Sigmoid colon (tissue), 7 donors: ENCODE measurements around the gene PRSS58. TPM values are rescaled to one million over a fixed set of nuclear protein-coding genes. Genes with fewer than 3 reads are reported as not detected.

ENCODE experiments used
- DNase-seq: peaks from one replicate; pipeline ENCODE4 v3.0.0-alpha.2; 2019
- H3K27ac ChIP-seq, 4 donors: fragments of 200-600 bp; sonication (generic); one replicate each; pipeline ENCODE4 v1.5.1; 2016 to 2019; ENCODE audit warnings: mild to moderate bottlenecking in 1 of 4
- H3K27me3 ChIP-seq, 3 donors: fragments of 200-600 bp; sonication (generic); one replicate each; pipeline ENCODE4 v1.5.1; 2019; ENCODE audit warnings: mild to moderate bottlenecking in 1 of 3
- H3K36me3 ChIP-seq, 4 donors: fragments of 200-600 bp; sonication (generic); one replicate each; pipeline ENCODE4 v1.5.1; 2016 to 2019
- H3K4me1 ChIP-seq, 4 donors: fragments of 200-600 bp; sonication (generic); one replicate each; pipeline ENCODE4 v1.5.1; 2017 to 2019
- H3K4me3 ChIP-seq, 4 donors: fragments of 200-600 bp; sonication (generic); one replicate each; pipeline ENCODE4 v1.5.1; 2017 to 2019; ENCODE audit warnings: mild to moderate bottlenecking in 2 of 4, moderate library complexity in 1 of 4
- H3K9me3 ChIP-seq, 4 donors: fragments of 200-600 bp in 3 of 4; sonication (generic) in 3 of 4; one replicate each; pipeline versions ENCODE4 v1.5.1 to v1.6.1; 2013 to 2019
- EP300 ChIP-seq, 4 donors: sonication (generic); formaldehyde crosslinking; IDR thresholded peaks; one replicate each; pipeline ENCODE4 v1.6.1; 2017; ENCODE audit warnings: antibody characterized with exemption in 4 of 4
- POLR2A ChIP-seq, 2 donors: fragments of 450-650 bp; IDR thresholded peaks; one replicate each; pipeline ENCODE4 v1.6.1; 2016; ENCODE audit warnings: antibody characterized with exemption in 2 of 2, mild to moderate bottlenecking in 2 of 2, moderate library complexity in 2 of 2
- POLR2AphosphoS5 ChIP-seq, 4 donors: sonication (generic); formaldehyde crosslinking; IDR thresholded peaks; one replicate each; pipeline ENCODE4 v1.6.1; 2017; ENCODE audit warnings: antibody characterized with exemption in 4 of 4
- WGBS, 2 donors: extraction: QIAGEN DNeasy Blood & Tissue Kit; methylation state at CpG; one replicate each; pipeline ENCODE4 v1.1.7; 2013; 5-methylcytosine and 5-hydroxymethylcytosine counted together
- intact Hi-C: fragments of 100-400 bp; cut with DNase I; formaldehyde crosslinking; loops from one replicate; pipeline ENCODE4 v1.15.1; 2023
- polyA plus RNA-seq, 3 donors: library from polyadenylated mRNA; stranded (reverse); fragments of 200-250 nt; gene quantifications; one replicate each; pipeline ENCODE4 v1.2.3, GENCODE V29; 2013
- total RNA-seq, 4 donors: library from RNA; depleted of rRNA; stranded (reverse); fragments of >200 nt; gene quantifications; one replicate each; pipeline ENCODE4 v1.1.0, GENCODE V29; 2016
- TF ChIP-seq, protein P1 (sequence below), 4 experiments: fragments of 450-650 bp in 3 of 4; fragments of 200-600 bp in 1 of 4; IDR thresholded peaks; one replicate each; pipeline ENCODE4 v1.5.1; 2016 to 2019; ENCODE audit warnings: antibody characterized with exemption in 4 of 4, mild to moderate bottlenecking in 3 of 4, moderate library complexity in 2 of 4
- donor health status: healthy with polysubstance abuse.
- donor health status: Bipolar disorder and iron deficiency.
- donor health status: healthy.

The PRSS58 gene, protein sequence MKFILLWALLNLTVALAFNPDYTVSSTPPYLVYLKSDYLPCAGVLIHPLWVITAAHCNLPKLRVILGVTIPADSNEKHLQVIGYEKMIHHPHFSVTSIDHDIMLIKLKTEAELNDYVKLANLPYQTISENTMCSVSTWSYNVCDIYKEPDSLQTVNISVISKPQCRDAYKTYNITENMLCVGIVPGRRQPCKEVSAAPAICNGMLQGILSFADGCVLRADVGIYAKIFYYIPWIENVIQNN
- total RNA-seq, result not detected
- not detected for polyA plus RNA-seq

DNA sequence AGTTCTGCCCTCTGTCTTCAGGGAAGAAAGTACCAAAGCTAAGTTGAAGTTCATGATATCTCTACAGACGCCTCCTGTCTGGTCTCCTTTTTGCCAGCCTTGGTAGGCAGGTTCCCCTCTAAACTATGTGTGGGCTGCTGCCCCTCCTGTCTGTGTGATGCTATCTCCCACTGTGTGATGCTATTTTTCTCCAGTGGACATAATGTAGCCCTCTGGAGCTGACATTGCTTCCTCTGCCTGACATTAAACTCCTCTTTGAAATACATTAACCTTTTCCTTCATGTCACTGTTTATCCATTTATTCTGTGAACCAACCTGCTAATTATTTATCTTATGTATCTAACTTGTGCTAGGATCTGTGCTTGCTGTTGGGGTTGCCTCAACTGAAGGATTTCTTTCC is at the start of gene PRSS58:
TSS of gene PRSS58 (minus strand) at position 101 of the 400 bp plus-strand sequence. CDS start 351 bp downstream, outside the sequence.
- no peak within 1 kb of the TSS for H3K27ac ChIP-seq
- H3K36me3 ChIP-seq, result no peaks in the 10 kb centered on the region
- TF ChIP-seq, protein P1, sequence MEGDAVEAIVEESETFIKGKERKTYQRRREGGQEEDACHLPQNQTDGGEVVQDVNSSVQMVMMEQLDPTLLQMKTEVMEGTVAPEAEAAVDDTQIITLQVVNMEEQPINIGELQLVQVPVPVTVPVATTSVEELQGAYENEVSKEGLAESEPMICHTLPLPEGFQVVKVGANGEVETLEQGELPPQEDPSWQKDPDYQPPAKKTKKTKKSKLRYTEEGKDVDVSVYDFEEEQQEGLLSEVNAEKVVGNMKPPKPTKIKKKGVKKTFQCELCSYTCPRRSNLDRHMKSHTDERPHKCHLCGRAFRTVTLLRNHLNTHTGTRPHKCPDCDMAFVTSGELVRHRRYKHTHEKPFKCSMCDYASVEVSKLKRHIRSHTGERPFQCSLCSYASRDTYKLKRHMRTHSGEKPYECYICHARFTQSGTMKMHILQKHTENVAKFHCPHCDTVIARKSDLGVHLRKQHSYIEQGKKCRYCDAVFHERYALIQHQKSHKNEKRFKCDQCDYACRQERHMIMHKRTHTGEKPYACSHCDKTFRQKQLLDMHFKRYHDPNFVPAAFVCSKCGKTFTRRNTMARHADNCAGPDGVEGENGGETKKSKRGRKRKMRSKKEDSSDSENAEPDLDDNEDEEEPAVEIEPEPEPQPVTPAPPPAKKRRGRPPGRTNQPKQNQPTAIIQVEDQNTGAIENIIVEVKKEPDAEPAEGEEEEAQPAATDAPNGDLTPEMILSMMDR (IDR thresholded peaks at IDR 0.05), result no peak
- TF ChIP-seq EP300 (IDR thresholded peaks at IDR 0.05), result no peak
- TF ChIP-seq POLR2AphosphoS5 (IDR thresholded peaks at IDR 0.05), result no peak
- no peak for TF ChIP-seq POLR2A (IDR thresholded peaks at IDR 0.05)
- H3K4me1 ChIP-seq, result no peaks in the 10 kb centered on the region
- no peak within 1 kb of the TSS for H3K4me3 ChIP-seq
- no peaks in the 10 kb centered on the region for H3K27me3 ChIP-seq
- intact Hi-C loops, result no loop called here
- WGBS, 2 donors, result 53 to 89% methylated on average over 1 of the region's 1 CpG
- no peaks in the 10 kb centered on the region for H3K9me3 ChIP-seq
- no peak for DNase-seq

DNA sequence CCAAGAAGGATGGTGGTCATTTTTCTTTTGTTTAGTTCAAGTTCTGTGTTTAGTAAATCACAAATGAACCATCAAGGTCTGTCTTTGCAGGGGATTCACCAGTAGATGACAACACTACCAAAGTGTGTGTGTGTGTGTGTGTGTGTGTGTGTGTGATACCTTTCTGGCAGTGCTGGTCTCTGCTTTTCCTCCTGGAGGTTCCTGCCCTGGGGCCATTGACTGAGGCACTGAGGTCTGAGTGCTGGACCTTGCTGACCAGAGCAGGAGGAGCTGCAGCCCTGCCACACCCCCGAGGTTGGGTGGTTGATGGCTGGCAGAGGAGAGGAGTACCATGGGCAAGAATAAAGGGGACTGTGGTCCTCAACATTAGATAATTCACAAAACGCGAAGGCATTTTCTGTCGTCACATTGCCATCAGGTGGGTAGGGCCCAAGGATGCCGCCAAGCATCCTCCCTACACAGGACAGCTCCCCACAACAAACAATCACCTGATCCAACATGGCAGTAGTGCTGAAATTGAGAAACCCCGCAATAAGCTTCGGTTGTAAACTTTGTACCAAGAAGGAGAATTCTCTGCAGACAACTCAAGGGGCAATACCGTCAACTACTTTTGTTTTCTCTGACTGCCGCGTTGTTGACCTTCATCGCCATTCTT is 49.5 kb upstream of the PRSS58 start:
- Histone ChIP-seq H3K4me3 (no peak overlapping the region), H3K4me1 (no peaks in the 10 kb centered on the region), H3K27me3 (no peaks in the 10 kb centered on the region), H3K27ac (no peak overlapping the region), H3K36me3 (no peaks in the 10 kb centered on the region), H3K9me3 (no peaks in the 10 kb centered on the region)
- WGBS, 2 donors, result 74 to 76% methylated on average over 11 of the region's 11 CpGs
- intact Hi-C loops, result no loop called here
- no peak for TF ChIP-seq EP300 (IDR thresholded peaks at IDR 0.05)
- DNase-seq, result no peak

DNA sequence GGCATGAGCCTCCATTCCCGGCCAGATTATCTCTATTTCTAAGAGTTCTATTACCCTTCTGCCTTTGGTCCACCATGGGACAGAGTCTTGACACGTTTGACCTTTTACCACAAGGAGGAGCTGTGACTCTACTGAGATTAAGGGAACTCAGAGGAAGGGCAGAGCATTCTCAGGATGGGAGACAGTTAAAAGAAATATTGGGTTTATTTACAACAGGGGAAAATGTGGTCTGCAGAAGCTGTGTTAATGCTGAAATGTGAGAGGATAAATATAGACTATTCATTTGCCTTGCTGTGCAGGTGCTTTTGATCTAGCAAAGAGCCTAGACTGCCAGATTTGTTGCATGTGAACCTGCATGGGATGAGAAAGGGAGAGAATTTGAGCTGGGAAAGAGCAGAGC is 45.8 kb upstream of the PRSS58 start:
- Histone ChIP-seq H3K27me3 (peaks cover 0 to 6% (median 0%) of the 10 kb centered on the region in 3 donors), H3K9me3 (no peaks in the 10 kb centered on the region)
- intact Hi-C loops, result no loop called here

DNA sequence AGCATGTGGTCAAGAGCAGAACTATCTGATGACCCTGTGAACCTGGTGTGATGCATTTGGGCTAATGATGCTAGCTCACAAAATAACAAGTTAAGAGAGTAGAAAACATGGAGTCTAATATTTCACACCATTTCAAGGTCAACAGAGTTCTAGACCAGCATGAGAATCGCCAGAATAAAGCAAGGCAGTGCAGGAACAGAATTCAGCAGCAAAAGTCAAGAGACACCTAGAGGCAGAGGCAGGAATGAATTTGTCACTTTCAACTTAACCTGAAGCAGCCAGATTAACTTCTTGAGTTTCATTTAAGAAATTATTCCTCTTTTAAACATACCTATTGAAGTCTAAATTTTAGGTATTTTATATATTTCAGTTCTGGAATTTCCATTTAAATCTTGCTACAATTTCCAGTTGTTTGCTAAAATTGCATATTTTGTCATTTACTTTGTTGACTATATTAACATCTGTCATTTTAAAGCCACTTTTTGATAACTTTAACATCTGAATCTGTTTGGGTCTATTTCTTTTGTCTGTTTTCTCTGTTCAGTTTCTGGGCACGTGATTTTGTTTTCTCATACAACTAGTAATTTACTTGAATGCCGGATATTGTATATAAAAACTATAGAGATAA is 44.2 kb upstream of the PRSS58 start:
- no peak for DNase-seq
- intact Hi-C loops, result no loop called here
- 30 to 53% methylated on average over 3 of the region's 3 CpGs for WGBS, 2 donors
- Histone ChIP-seq H3K27ac (no peak overlapping the region), H3K4me3 (no peak overlapping the region), H3K9me3 (no peaks in the 10 kb centered on the region), H3K4me1 (no peaks in the 10 kb centered on the region), H3K27me3 (peaks cover 0 to 8% (median 0%) of the 10 kb centered on the region in 3 donors), H3K36me3 (no peaks in the 10 kb centered on the region)
- TF ChIP-seq, protein P1 (IDR thresholded peaks at IDR 0.05), result no peak

More for the DNA sequence above, 45.8 kb upstream of the PRSS58 start:
- no peak for DNase-seq
- H3K36me3 ChIP-seq, result no peaks in the 10 kb centered on the region
- H3K4me1 ChIP-seq, result no peaks in the 10 kb centered on the region
- 14 to 16% methylated on average over 2 of the region's 2 CpGs for WGBS, 2 donors
- H3K4me3 ChIP-seq, result no peak overlapping the region
- H3K27ac ChIP-seq, result no peak overlapping the region
- TF ChIP-seq EP300 (IDR thresholded peaks at IDR 0.05) (no peak), POLR2AphosphoS5 (IDR thresholded peaks at IDR 0.05) (no peak), POLR2A (IDR thresholded peaks at IDR 0.05) (no peak)
- TF ChIP-seq, protein P1 (IDR thresholded peaks at IDR 0.05), result no peak

DNA sequence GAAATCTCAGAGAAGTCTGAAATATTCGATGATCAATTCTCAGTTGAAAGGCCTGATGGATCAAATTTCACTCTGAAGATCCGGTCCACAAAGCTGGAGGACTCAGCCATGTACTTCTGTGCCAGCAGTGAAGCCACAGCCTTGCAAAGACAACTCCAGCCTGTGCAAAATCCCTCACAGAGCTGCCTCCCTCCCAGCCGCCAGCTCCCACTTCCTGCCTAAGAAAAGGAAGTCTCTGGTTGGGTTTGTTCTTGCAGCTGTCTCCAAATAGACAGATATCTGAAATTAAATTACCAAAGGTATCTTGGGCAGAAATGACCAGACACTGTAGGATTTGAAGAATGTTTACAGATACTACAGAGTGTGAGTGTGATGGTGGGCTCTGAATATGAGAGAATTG is 43.4 kb upstream of the PRSS58 start:
- intact Hi-C loops, result no loop called here
- peaks cover 0 to 8% (median 0%) of the 10 kb centered on the region in 3 donors for H3K27me3 ChIP-seq
- H3K4me1 ChIP-seq, result no peaks in the 10 kb centered on the region
- no peak overlapping the region for H3K4me3 ChIP-seq
- no peaks in the 10 kb centered on the region for H3K36me3 ChIP-seq
- H3K9me3 ChIP-seq, result no peaks in the 10 kb centered on the region
- WGBS, 2 donors, result 46 to 76% methylated on average over 3 of the region's 3 CpGs
- DNase-seq, result no peak
- TF ChIP-seq POLR2AphosphoS5 (IDR thresholded peaks at IDR 0.05), result no peak
- TF ChIP-seq, protein P1 (IDR thresholded peaks at IDR 0.05), result no peak
- no peak overlapping the region for H3K27ac ChIP-seq
